ENCODE results near the gene LSMEM2.
A peak's percentile ranks its signal among the peaks of the same experiment; 100 is the strongest.
"Not testable (repeated sequence)": the region's sequence is repeated elsewhere in the genome, so short reads cannot be mapped to it uniquely, and the experiment has no call there.

The LSMEM2 gene

GRCh38 chr3:50278880-50279224 lies at the start of gene LSMEM2:
Gene LSMEM2 (plus strand): TSS chr3:50279087. CDS start chr3:50279114, 27 bp downstream.
- DNase-seq (ENCODE audit: low read depth), result no peak

- no peak for DNase-seq (ENCODE audit: low read depth)
These were observed 49.4 kb upstream of the LSMEM2 start for GRCh38 chr3:50229490-50229889.

GRCh38 chr3:50230104-50230793 lies 48.6 kb upstream of the LSMEM2 start:
- no peak for DNase-seq (ENCODE audit: low read depth)

- DNase-seq (ENCODE audit: low read depth), result no peak
These were observed 48.1 kb upstream of the LSMEM2 start for GRCh38 chr3:50230794-50231125.

GRCh38 chr3:50231581-50231980 lies 47.3 kb upstream of the LSMEM2 start:
- DNase-seq (ENCODE audit: low read depth), result no peak

- no peak for DNase-seq (ENCODE audit: low read depth)
These were observed 46.6 kb upstream of the LSMEM2 start for GRCh38 chr3:50232303-50232702.

GRCh38 chr3:50233176-50233575 lies 45.7 kb upstream of the LSMEM2 start:
- DNase-seq (ENCODE audit: low read depth), result no peak

GRCh38 chr3:50235716-50236483 lies 43.0 kb upstream of the LSMEM2 start, which contains the start of gene GNAI2:
Gene GNAI2 (plus strand): TSS chr3:50236204. CDS start chr3:50236336, 132 bp downstream.
- DNase-seq (ENCODE audit: low read depth), result peak; percentile 93

- no peak for DNase-seq (ENCODE audit: low read depth)
These were observed 42.3 kb upstream of the LSMEM2 start for GRCh38 chr3:50236484-50237132.

GRCh38 chr3:50237133-50237651 lies 41.7 kb upstream of the LSMEM2 start:
- DNase-seq (ENCODE audit: low read depth), result no peak

GRCh38 chr3:50237754-50238548 lies 40.9 kb upstream of the LSMEM2 start:
- DNase-seq (ENCODE audit: low read depth), result peak; percentile 64

GRCh38 chr3:50238549-50239026 lies 40.3 kb upstream of the LSMEM2 start:
- no peak for DNase-seq (ENCODE audit: low read depth)

- no peak for DNase-seq (ENCODE audit: low read depth)
These were observed 39.2 kb upstream of the LSMEM2 start for GRCh38 chr3:50239649-50240048.

- no peak for DNase-seq (ENCODE audit: low read depth)
These were observed 37.7 kb upstream of the LSMEM2 start for GRCh38 chr3:50241163-50241562.

- no peak for DNase-seq (ENCODE audit: low read depth)
These were observed 37.0 kb upstream of the LSMEM2 start for GRCh38 chr3:50241713-50242380.

- no peak for DNase-seq (ENCODE audit: low read depth)
These were observed 36.5 kb upstream of the LSMEM2 start for GRCh38 chr3:50242381-50242770.

- DNase-seq (ENCODE audit: low read depth), result no peak
These were observed 35.9 kb upstream of the LSMEM2 start for GRCh38 chr3:50242851-50243542.

GRCh38 chr3:50243543-50243895 lies 35.4 kb upstream of the LSMEM2 start:
- no peak for DNase-seq (ENCODE audit: low read depth)

- DNase-seq (ENCODE audit: low read depth), result not testable (repeated sequence)
These were observed 34.1 kb upstream of the LSMEM2 start for GRCh38 chr3:50244813-50245212.

- no peak for DNase-seq (ENCODE audit: low read depth)
These were observed 33.6 kb upstream of the LSMEM2 start for GRCh38 chr3:50245251-50245745.

All from stimulated activated CD8-positive, alpha-beta memory T cell treated with anti-CD3 and anti-CD28 coated beads, Interleukin-15, amount 100 ng/mL, for 1 hour (primary cell).